Stomach (tissue), 4 donors: ENCODE results near the gene ANKDD1B.

Experiments used
- POLR2AphosphoS5 ChIP-seq, 3 donors: sonication (generic); formaldehyde crosslinking; IDR thresholded peaks; one replicate each; pipeline ENCODE4 v1.6.1; 2016; ENCODE audit warnings: antibody characterized with exemption in 3 of 3
- TF ChIP-seq, protein P1 (sequence below), 7 experiments: fragments of 450-650 bp in 4 of 7; fragments of 200-600 bp in 3 of 7; sonication (generic) in 3 of 7; IDR thresholded peaks; one replicate each; pipeline ENCODE4 v1.5.1; 2016 to 2019; ENCODE audit warnings: antibody characterized with exemption in 7 of 7, control low read depth in 2 of 7, mild to moderate bottlenecking in 1 of 7

DNA sequence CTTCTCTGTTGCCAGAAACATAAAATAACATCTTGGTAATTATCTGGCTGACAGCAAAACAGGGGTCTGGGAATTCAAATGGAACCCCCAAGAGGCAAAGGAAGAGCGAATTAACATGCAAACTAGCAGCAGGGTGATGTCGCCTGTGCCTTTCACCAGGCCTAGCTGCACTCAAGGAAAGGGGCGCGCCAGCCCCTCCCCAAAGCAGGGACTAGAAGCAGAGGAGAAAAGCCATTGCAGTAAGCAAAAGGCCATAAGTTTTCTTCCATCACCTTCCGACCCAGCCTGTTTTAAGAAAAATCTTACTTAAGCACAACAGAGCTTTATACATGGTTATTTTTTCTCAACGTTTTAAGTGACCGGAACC lies 105.4 kb downstream of the ANKDD1B start:
- TF ChIP-seq, protein P1, sequence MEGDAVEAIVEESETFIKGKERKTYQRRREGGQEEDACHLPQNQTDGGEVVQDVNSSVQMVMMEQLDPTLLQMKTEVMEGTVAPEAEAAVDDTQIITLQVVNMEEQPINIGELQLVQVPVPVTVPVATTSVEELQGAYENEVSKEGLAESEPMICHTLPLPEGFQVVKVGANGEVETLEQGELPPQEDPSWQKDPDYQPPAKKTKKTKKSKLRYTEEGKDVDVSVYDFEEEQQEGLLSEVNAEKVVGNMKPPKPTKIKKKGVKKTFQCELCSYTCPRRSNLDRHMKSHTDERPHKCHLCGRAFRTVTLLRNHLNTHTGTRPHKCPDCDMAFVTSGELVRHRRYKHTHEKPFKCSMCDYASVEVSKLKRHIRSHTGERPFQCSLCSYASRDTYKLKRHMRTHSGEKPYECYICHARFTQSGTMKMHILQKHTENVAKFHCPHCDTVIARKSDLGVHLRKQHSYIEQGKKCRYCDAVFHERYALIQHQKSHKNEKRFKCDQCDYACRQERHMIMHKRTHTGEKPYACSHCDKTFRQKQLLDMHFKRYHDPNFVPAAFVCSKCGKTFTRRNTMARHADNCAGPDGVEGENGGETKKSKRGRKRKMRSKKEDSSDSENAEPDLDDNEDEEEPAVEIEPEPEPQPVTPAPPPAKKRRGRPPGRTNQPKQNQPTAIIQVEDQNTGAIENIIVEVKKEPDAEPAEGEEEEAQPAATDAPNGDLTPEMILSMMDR (IDR thresholded peaks at IDR 0.05): no peak
- no peak for TF ChIP-seq POLR2AphosphoS5 (IDR thresholded peaks at IDR 0.05)
